ENCODE measurements around the gene FKBP9.
"Not testable (repeated sequence)": the region's sequence is repeated elsewhere in the genome, so short reads cannot be mapped to it uniquely, and the experiment has no call there.

Gene FKBP9

GRCh38 chr7:33005193-33005592 is 48.0 kb downstream of the FKBP9 start:
- DNase-seq (ENCODE audit: low read depth in 2 of 2), result not testable (repeated sequence)

- DNase-seq (ENCODE audit: low read depth in 2 of 2), result not testable (repeated sequence)
Measured at GRCh38 chr7:33005690-33006089, 48.5 kb downstream of the FKBP9 start.

GRCh38 chr7:33009734-33010133 is 52.5 kb downstream of the FKBP9 start:
- DNase-seq (ENCODE audit: low read depth in 2 of 2), result no peak

GRCh38 chr7:33012364-33012763 is 55.1 kb downstream of the FKBP9 start:
- DNase-seq (ENCODE audit: low read depth in 2 of 2), result no peak

GRCh38 chr7:33024189-33024757 is 67.0 kb downstream of the FKBP9 start:
- no peak for DNase-seq (ENCODE audit: low read depth in 2 of 2)

- DNase-seq (ENCODE audit: low read depth in 2 of 2), result no peak
Measured at GRCh38 chr7:33035776-33036175, 78.5 kb downstream of the FKBP9 start.

GRCh38 chr7:33038639-33039038 is 81.4 kb downstream of the FKBP9 start:
- no peak for DNase-seq (ENCODE audit: low read depth in 2 of 2)

- DNase-seq (ENCODE audit: low read depth in 2 of 2), result no peak
Measured at GRCh38 chr7:33039257-33039902, 82.1 kb downstream of the FKBP9 start.

- no peak for DNase-seq (ENCODE audit: low read depth in 2 of 2)
Measured at GRCh38 chr7:33039903-33040292, 82.7 kb downstream of the FKBP9 start.

- peak; percentile 30 to 58 for DNase-seq (ENCODE audit: low read depth in 2 of 2)
Measured at GRCh38 chr7:33040803-33041516, 83.7 kb downstream of the FKBP9 start.

GRCh38 chr7:33041631-33042428 is 84.6 kb downstream of the FKBP9 start:
- no peak for DNase-seq (ENCODE audit: low read depth in 2 of 2)

GRCh38 chr7:33043501-33044400 is 86.5 kb downstream of the FKBP9 start:
- no peak for DNase-seq (ENCODE audit: low read depth in 2 of 2)

GRCh38 chr7:33044401-33044718 is 87.1 kb downstream of the FKBP9 start:
- DNase-seq (ENCODE audit: low read depth in 2 of 2), result no peak

- no peak for DNase-seq (ENCODE audit: low read depth in 2 of 2)
Measured at GRCh38 chr7:33044986-33045385, 87.7 kb downstream of the FKBP9 start.

- no peak for DNase-seq (ENCODE audit: low read depth in 2 of 2)
Measured at GRCh38 chr7:33048257-33048656, 91.0 kb downstream of the FKBP9 start.

GRCh38 chr7:33048704-33049103 is 91.5 kb downstream of the FKBP9 start:
- DNase-seq (ENCODE audit: low read depth in 2 of 2), result no peak

GRCh38 chr7:33050535-33051318 is 93.5 kb downstream of the FKBP9 start:
- no peak for DNase-seq (ENCODE audit: low read depth in 2 of 2)

- DNase-seq (ENCODE audit: low read depth in 2 of 2), result no peak
Measured at GRCh38 chr7:33053721-33054120, 96.5 kb downstream of the FKBP9 start.

GRCh38 chr7:33054261-33054964 is 97.2 kb downstream of the FKBP9 start:
- no peak for DNase-seq (ENCODE audit: low read depth in 2 of 2)

- DNase-seq (ENCODE audit: low read depth in 2 of 2), result no peak
Measured at GRCh38 chr7:33055158-33055557, 97.9 kb downstream of the FKBP9 start.
